A673 (cell line): ENCODE data around the gene CD93. TPM values are rescaled to one million over a fixed set of nuclear protein-coding genes. Genes with fewer than 3 reads are reported as not detected.

ENCODE experiments used
- BruUV-seq: library from RNA; stranded (reverse); fragments of 400-500 nt; replicated peaks from 2 replicates; lab custom pipeline; 2021; lab: Mats Ljungman, UMichigan
- CTCF ChIA-PET: fragments of 300-600 bp; sonication (Branson Sonifier 250); formaldehyde crosslinking; loops from one replicate; lab custom pipeline; 2022; ENCODE audit warnings: antibody characterized with exemption; lab: Charles Lee
- POLR2A ChIA-PET: fragments of 300-600 bp; sonication (Branson Sonifier 250); formaldehyde crosslinking; loops from one replicate; lab custom pipeline; 2022; ENCODE audit warnings: antibody characterized with exemption; ENCODE audit not compliant: low non-redundant PET; lab: Charles Lee
- DNase-seq: peaks from one replicate; pipeline ENCODE4 v3.0.0-alpha.2; 2015; ENCODE audit warnings: low spot score
- H3K27ac ChIP-seq: fragments of 200-600 bp; sonication (generic); 2 replicates; pipeline ENCODE4 v1.5.1; 2016; ENCODE audit warnings: mixed run types, low read depth, mild to moderate bottlenecking, mixed read lengths, antibody characterized with exemption, low read length; ENCODE audit not compliant: poor library complexity, severe bottlenecking
- H3K27me3 ChIP-seq: fragments of 200-600 bp; sonication (generic); replicated peaks from 2 replicates; pipeline ENCODE4 v1.6.1; 2017; ENCODE audit warnings: mixed run types, low read depth, mild to moderate bottlenecking, mixed read lengths, antibody characterized with exemption, low read length; ENCODE audit not compliant: insufficient read depth, poor library complexity
- H3K36me3 ChIP-seq: fragments of 200-600 bp; sonication (generic); 2 replicates; pipeline ENCODE4 v1.6.1; 2016; ENCODE audit warnings: mixed run types, mild to moderate bottlenecking, mixed read lengths, antibody characterized with exemption, low read length; ENCODE audit not compliant: insufficient read depth, poor library complexity, severe bottlenecking
- H3K4me1 ChIP-seq: fragments of 200-600 bp; sonication (generic); 2 replicates; pipeline ENCODE4 v1.6.1; 2017; ENCODE audit warnings: mixed run types, mild to moderate bottlenecking, mixed read lengths, antibody characterized with exemption, low read length; ENCODE audit not compliant: insufficient read depth, poor library complexity, severe bottlenecking
- H3K4me3 ChIP-seq: fragments of 200-600 bp; sonication (generic); 2 replicates; pipeline ENCODE4 v1.5.1; 2016; ENCODE audit warnings: low read depth, mixed run types, mild to moderate bottlenecking, mixed read lengths, low read length; ENCODE audit not compliant: poor library complexity, severe bottlenecking
- H3K9me3 ChIP-seq: fragments of 200-600 bp; sonication (generic); 2 replicates; pipeline ENCODE4 v1.6.1; 2016; ENCODE audit warnings: mixed run types, low read depth, mild to moderate bottlenecking, mixed read lengths, antibody characterized with exemption, low read length; ENCODE audit not compliant: poor library complexity, severe bottlenecking
- EZH2 ChIP-seq: fragments of 200-600 bp; sonication (generic); IDR thresholded peaks from 2 replicates; pipeline ENCODE4 v1.6.1; 2017; ENCODE audit warnings: borderline replicate concordance, low read depth, mild to moderate bottlenecking, mixed read lengths, antibody characterized with exemption, low read length; ENCODE audit not compliant: poor library complexity, severe bottlenecking
- intact Hi-C: fragments of 100-400 bp; cut with micrococcal nuclease; formaldehyde crosslinking; loops from one replicate; pipeline ENCODE4 v1.10.0; 2022; ENCODE audit not compliant: unreplicated experiment
- total RNA-seq: library from RNA; stranded (reverse); gene quantifications from 2 replicates; pipeline ENCODE4 v1.2.3, GENCODE V29; 2021
- TF ChIP-seq, protein P1 (sequence below): fragments of 300-800, 200-600 bp; sonication (generic); conservative IDR thresholded peaks from 2 replicates; pipeline ENCODE4 v1.5.1; 2017; ENCODE audit warnings: low read depth, mild to moderate bottlenecking, antibody characterized with exemption, low read length, moderate library complexity, mixed read lengths

CD93 gene
- total RNA-seq, 1 experiment from 2014 or later: 0.06 TPM

DNA sequence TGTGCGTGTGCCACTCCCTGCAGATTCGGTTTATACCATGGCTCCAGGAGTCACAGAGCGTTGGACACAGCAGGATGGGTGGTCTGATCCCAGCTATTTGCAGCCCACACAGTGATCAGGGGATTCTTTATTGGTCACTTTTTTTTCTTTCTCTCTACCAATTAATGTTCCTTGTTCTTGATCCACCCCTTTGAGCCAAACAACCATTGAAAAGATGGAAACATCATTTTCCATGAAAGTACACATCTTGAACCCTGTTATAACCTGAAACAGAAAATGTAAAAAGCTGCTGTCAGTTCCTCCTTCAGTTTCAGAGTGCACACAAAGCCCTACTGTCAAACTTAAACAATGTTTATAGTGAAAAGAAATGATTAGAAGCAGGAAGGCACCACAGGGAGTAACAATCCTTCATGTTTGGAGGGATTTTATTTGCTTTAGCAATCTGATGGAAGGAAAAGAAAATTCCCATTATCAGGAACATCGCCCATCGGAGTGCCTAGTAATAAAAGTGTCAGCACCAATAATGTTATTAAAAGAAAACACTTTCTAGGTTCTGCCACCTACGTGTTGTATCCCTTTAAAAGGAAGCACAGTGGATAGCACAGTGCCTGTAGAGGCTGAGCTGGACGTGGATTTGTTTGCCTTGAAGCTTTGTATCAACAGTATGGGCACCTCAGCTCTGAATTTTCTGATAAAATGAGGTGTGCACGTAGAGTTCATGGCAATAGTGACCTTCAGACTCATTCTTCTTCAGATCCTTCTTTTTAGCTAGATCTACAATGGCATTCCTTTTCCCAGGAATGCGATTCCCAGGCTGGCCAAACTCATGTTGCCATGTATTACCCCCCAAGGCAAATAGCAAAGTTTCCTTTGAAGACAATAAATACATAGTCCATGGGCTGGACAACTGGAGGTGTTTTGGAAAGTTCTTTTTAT lies 20.6 kb downstream of the CD93 start:
- TF ChIP-seq, protein P1, sequence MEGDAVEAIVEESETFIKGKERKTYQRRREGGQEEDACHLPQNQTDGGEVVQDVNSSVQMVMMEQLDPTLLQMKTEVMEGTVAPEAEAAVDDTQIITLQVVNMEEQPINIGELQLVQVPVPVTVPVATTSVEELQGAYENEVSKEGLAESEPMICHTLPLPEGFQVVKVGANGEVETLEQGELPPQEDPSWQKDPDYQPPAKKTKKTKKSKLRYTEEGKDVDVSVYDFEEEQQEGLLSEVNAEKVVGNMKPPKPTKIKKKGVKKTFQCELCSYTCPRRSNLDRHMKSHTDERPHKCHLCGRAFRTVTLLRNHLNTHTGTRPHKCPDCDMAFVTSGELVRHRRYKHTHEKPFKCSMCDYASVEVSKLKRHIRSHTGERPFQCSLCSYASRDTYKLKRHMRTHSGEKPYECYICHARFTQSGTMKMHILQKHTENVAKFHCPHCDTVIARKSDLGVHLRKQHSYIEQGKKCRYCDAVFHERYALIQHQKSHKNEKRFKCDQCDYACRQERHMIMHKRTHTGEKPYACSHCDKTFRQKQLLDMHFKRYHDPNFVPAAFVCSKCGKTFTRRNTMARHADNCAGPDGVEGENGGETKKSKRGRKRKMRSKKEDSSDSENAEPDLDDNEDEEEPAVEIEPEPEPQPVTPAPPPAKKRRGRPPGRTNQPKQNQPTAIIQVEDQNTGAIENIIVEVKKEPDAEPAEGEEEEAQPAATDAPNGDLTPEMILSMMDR: no peak
- no peak for TF ChIP-seq EZH2
- DNase-seq: no peak
- intact Hi-C loops: no loop called here
- H3K27ac ChIP-seq: no peak overlapping the region
- BruUV-seq: no TSS peak
- no peak overlapping the region for H3K4me3 ChIP-seq
- ChIA-PET CTCF (no interaction called here), POLR2A (no interaction called here)
- H3K27me3 ChIP-seq: peaks cover 44% of the 10 kb centered on the region
- H3K4me1 ChIP-seq: no peaks in the 10 kb centered on the region
- no peaks in the 10 kb centered on the region for H3K9me3 ChIP-seq
- no peaks in the 10 kb centered on the region for H3K36me3 ChIP-seq

DNA sequence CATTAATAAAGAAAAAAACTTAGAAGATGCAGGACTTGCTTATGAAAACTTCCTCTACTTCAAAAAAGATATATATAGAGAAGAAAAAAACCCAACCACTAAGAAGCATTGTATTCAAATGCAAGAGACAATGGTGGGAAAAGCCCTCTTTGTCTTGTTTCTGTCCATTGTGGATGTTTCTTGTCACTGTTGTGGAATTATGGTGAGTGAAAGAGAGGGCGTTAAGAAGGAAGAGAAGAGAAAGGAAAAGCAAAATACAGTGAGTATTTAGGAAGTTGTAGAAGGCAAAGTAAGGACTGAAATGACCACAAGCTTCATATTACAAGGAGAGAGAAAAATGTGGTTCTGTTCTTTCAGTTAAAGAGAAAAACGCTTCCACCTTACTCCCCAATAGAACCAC lies 22.5 kb downstream of the CD93 start:
- H3K36me3 ChIP-seq: no peaks in the 10 kb centered on the region
- H3K4me3 ChIP-seq: no peak overlapping the region
- H3K27me3 ChIP-seq: peaks cover 42% of the 10 kb centered on the region
- H3K27ac ChIP-seq: no peak overlapping the region
- DNase-seq: no peak
- no peaks in the 10 kb centered on the region for H3K9me3 ChIP-seq
- ChIA-PET CTCF (interaction anchor here (0.7 kb wide), 1 partner anchor 315 kb away, joined by 3 read pairs; no protein-coding TSS in a partner anchor), POLR2A (no interaction called here)
- intact Hi-C loops: no loop called here
- H3K4me1 ChIP-seq: no peaks in the 10 kb centered on the region
- no TSS peak for BruUV-seq
- TF ChIP-seq EZH2: no peak
- TF ChIP-seq, protein P1: no peak

DNA sequence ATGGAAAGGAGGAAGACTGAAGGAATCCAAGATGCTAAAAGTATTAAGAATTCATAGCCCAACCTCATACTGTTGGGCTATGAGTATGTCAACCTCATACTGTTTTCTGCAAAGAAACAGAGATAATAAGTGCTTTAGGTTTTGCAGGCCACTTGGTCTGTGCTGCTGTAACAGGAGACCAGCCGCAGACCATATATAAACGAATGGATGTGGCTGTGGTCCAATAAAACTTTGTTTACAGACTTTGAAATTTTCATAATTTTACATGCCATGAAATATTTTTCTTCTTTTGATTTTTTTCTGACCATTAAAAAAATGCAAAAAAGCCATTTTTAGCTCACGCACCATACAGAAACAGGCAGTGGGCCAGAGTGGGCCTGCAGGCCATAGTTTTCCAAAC lies 23.0 kb downstream of the CD93 start:
- CTCF ChIA-PET: no interaction called here
- DNase-seq: no peak
- BruUV-seq: no TSS peak
- Histone ChIP-seq H3K27me3 (peaks cover 42% of the 10 kb centered on the region), H3K27ac (no peak overlapping the region), H3K36me3 (no peaks in the 10 kb centered on the region), H3K4me3 (no peak overlapping the region), H3K4me1 (no peaks in the 10 kb centered on the region), H3K9me3 (no peaks in the 10 kb centered on the region)
- TF ChIP-seq, protein P1: no peak
- no peak for TF ChIP-seq EZH2
- POLR2A ChIA-PET: no interaction called here
- intact Hi-C loops: no loop called here
